GM12878 (cell line): ENCODE data around the gene CXADR. TPM values are rescaled to one million over a fixed set of nuclear protein-coding genes. Genes with fewer than 3 reads are reported as not detected.
"Not testable (repeated sequence)": the region's sequence is repeated elsewhere in the genome, so short reads cannot be mapped to it uniquely, and the experiment has no call there.

Experiments
- ATAC-seq: fragments of 200-7000 bp; cut with Tn5 transposase; 3 replicates; pipeline ENCODE4 v1.9.1; 2020; ENCODE audit warnings: mild to moderate bottlenecking, moderate library complexity
- BruUV-seq: library from RNA; stranded (reverse); fragments of 400-500 nt; replicated peaks from 2 replicates; lab custom pipeline; 2021; lab: Mats Ljungman, UMichigan
- CTCF ChIA-PET: fragments of 300-600 bp; sonication (Branson Sonifier 250); formaldehyde crosslinking; extraction: SDS; loops from one replicate; lab custom pipeline; 2021; ENCODE audit warnings: inconsistent platforms; lab: Yijun Ruan, JAX
- POLR2A ChIA-PET: fragments of 350-600 bp; formaldehyde crosslinking; extraction: SDS; loops from one replicate; lab custom pipeline; 2021; ENCODE audit warnings: inconsistent platforms; lab: Charles Lee
- RAD21 ChIA-PET: fragments of 300-600 bp; sonication (Branson Sonifier 250); formaldehyde crosslinking; loops from one replicate; lab custom pipeline; 2023; ENCODE audit warnings: antibody characterized with exemption; ENCODE audit not compliant: unreplicated experiment; lab: Charles Lee
- SMC1A ChIA-PET: fragments of 300-600 bp; sonication (Branson Sonifier 250); formaldehyde crosslinking; loops from one replicate; lab custom pipeline; 2023; ENCODE audit not compliant: unreplicated experiment, uncharacterized antibody; lab: Charles Lee
- DNase-seq: peaks from one replicate; pipeline ENCODE4 v3.0.0-alpha.2; 2011; ENCODE audit warnings: low read depth, low spot score
- FAIRE-seq: peaks from 3 replicates; lab custom pipeline; 2011; peaks lifted over from hg19 to GRCh38; lab: Jason Lieb, UNC
- H2AFZ ChIP-seq: 2 replicates; pipeline ENCODE4 v1.6.0; 2011; ENCODE audit warnings: low read depth, low read length, control low read depth; ENCODE audit not compliant: control insufficient read depth
- H3K27ac ChIP-seq: 2 replicates; pipeline ENCODE4 v1.5.1; 2011; ENCODE audit warnings: control low read depth; ENCODE audit not compliant: control insufficient read depth, insufficient read depth
- H3K27me3 ChIP-seq, 2 experiments: replicated peaks in 1 of 2; 2 replicates each; pipeline versions ENCODE4 v1.6.0 to v1.6.1; 2011; ENCODE audit warnings: low read length in 1 of 2; ENCODE audit not compliant: control insufficient read depth in 2 of 2, insufficient read depth in 2 of 2
- H3K36me3 ChIP-seq, 2 experiments: 2 replicates each; pipeline ENCODE4 v1.5.1; 2011; ENCODE audit warnings: low read length in 1 of 2; ENCODE audit not compliant: control insufficient read depth in 2 of 2, insufficient read depth in 2 of 2
- H3K4me1 ChIP-seq: 2 replicates; pipeline ENCODE4 v1.6.1; 2011; ENCODE audit warnings: mild to moderate bottlenecking, low read length, moderate library complexity, mixed read lengths; ENCODE audit not compliant: control insufficient read depth, insufficient read depth
- H3K4me2 ChIP-seq: 2 replicates; pipeline ENCODE4 v1.6.0; 2011; ENCODE audit warnings: control low read depth; ENCODE audit not compliant: control insufficient read depth, insufficient read depth
- H3K4me3 ChIP-seq: fragments of 200-600 bp; sonication (generic); 2 replicates; pipeline ENCODE4 v1.5.1; 2016
- H3K79me2 ChIP-seq: 2 replicates; pipeline ENCODE4 v1.6.0; 2011; ENCODE audit warnings: low read length; ENCODE audit not compliant: control insufficient read depth, insufficient read depth
- H3K9ac ChIP-seq: 2 replicates; pipeline ENCODE4 v1.8.0; 2011; ENCODE audit warnings: low read length, control low read depth, mixed read lengths; ENCODE audit not compliant: control insufficient read depth, insufficient read depth
- H3K9me3 ChIP-seq: replicated peaks from 3 replicates; pipeline ENCODE4 v1.5.1; 2011; ENCODE audit warnings: mild to moderate bottlenecking, low read length; ENCODE audit not compliant: control insufficient read depth, insufficient read depth
- H4K20me1 ChIP-seq: 2 replicates; pipeline ENCODE4 v1.6.0; 2011; ENCODE audit not compliant: control insufficient read depth, insufficient read depth
- BACH1 ChIP-seq: fragments of 450-650 bp; IDR thresholded peaks from 2 replicates; pipeline ENCODE4 v1.6.1; 2017; ENCODE audit warnings: mild to moderate bottlenecking, borderline replicate concordance
- JUNB ChIP-seq: IDR thresholded peaks from 2 replicates; pipeline ENCODE4 v1.6.1; 2016; ENCODE audit warnings: antibody characterized with exemption, mild to moderate bottlenecking
- RUNX3 ChIP-seq: IDR thresholded peaks from 2 replicates; pipeline ENCODE4 v1.6.1; 2012; ENCODE audit warnings: low read length, inconsistent platforms
- whole genome bisulfite sequencing: methylation state at CpG from one replicate; pipeline ENCODE4 v1.1.6; 2016; ENCODE audit warnings: low lambda C conversion rate; ENCODE audit not compliant: insufficient replicate concordance, insufficient coverage; ENCODE audit errors: missing lambda C conversion rate; 5-methylcytosine and 5-hydroxymethylcytosine counted together
- in situ Hi-C: fragments of 300-500 bp; cut with MboI; formaldehyde crosslinking; loops from 9 replicates; pipeline ENCODE4 v1.14.3; 2018; ENCODE audit warnings: mixed read lengths
- intact Hi-C: fragments of 100-400 bp; cut with micrococcal nuclease; formaldehyde crosslinking; loops from one replicate; pipeline ENCODE4 v1.14.2; 2022; ENCODE audit not compliant: unreplicated experiment
- polyA plus RNA-seq, 11 experiments: library from polyadenylated mRNA; depleted of rRNA in 4 of 11; unstranded in 6 of 11; stranded (reverse) in 5 of 11; fragments of >200 nt; fragmentation: Nextera tagmentation in 4 of 11; fragmentation: Illumina TruSeq in 1 of 11; extraction: Ambion mirVana in 4 of 11; extraction: Trizol in 1 of 11; gene quantifications; 1 replicate in 1 of 11; 2 replicates in 10 of 11; pipeline versions ENCODE4 v1.2.1 to v1.2.3, GENCODE V29; 2011 to 2016; ENCODE audit warnings: inconsistent platforms in 2 of 11, missing spikeins in 2 of 11, low read depth in 1 of 11
- total RNA-seq, 4 experiments: library from RNA; depleted of rRNA in 3 of 4; stranded (reverse); fragments of >200 nt in 3 of 4; fragmentation: Illumina TruSeq in 1 of 4; extraction: Trizol in 1 of 4; gene quantifications; 2 replicates each; pipeline versions ENCODE4 v1.2.1 to v1.2.3, GENCODE V29; 2013 to 2021

The CXADR gene
- total and polyA plus RNA-seq, 10 of the 15 experiments (the other 5 are each of a cell fraction or from before 2014, with no cell fraction given), result 0.01 to 0.64 (median 0.13) TPM

DNA sequence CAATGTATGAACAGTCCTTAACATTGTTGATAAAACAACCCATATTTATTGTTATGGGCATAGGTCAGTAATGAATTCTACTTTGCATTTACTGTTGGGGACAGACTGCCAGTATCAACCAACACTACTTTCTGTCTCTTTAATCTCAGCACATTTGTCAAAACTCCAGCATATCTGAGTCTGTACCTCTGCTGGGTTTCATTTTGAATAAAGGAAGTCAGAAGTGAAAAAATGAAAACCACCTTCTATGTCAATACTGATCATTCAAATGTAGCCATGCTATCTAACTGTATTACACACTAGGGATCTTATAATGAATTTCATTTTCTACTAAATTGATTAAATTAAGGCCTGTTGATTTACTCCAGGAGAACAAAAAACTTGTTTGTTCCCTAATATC is 24.2 kb upstream of the CXADR start:
- H3K27ac ChIP-seq, result no peak overlapping the region
- ChIA-PET RAD21 (no interaction called here), POLR2A (no interaction called here), SMC1A (no interaction called here), CTCF (no interaction called here)
- no peak for DNase-seq
- H3K4me2 ChIP-seq, result no peak overlapping the region
- H3K27me3 ChIP-seq, result no peaks in the 10 kb centered on the region
- no peak overlapping the region for H2AFZ ChIP-seq
- peak; percentile 50 for ATAC-seq
- in situ Hi-C loops (no loop called here), intact Hi-C loops (no loop called here)
- H3K4me1 ChIP-seq, result peaks cover 4% of the 10 kb centered on the region; the same call in 1 of the 2 replicates
- peak; percentile 59 for FAIRE-seq
- no peaks in the 10 kb centered on the region for H3K36me3 ChIP-seq
- no peaks in the 10 kb centered on the region for H3K9me3 ChIP-seq
- H3K79me2 ChIP-seq, result no peaks in the 10 kb centered on the region
- no peaks in the 10 kb centered on the region for H4K20me1 ChIP-seq
- BruUV-seq, result no TSS peak
- no peak overlapping the region for H3K9ac ChIP-seq
- H3K4me3 ChIP-seq, result no peak overlapping the region
- no peak for TF ChIP-seq BACH1
- 0 out of 2 replicates have a peak, but pooled peaks have one; percentile 20 for TF ChIP-seq RUNX3
- peak; percentile 47 for TF ChIP-seq JUNB

DNA sequence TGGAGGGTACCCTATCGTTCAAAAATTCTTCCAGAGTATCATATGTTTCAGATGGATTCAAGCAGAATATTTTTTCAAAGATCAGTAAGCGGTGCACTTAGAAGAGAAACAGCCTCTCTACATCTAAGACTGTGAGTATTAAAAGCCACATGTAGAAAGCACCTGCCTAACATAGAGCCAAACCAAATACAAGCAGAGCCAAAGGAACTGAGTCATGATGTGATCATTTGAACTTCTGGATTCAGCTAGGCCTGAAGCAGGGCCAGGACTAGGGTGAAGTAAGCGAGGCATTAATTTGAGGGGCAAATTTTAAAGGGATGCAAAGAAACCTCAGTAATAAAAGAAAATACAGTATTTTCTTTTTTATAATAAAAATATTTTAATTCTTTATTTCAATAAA is 23.3 kb upstream of the CXADR start:
- 0% methylated on average over 3 of the region's 3 CpGs for WGBS
- H3K27ac ChIP-seq, POLR2A ChIA-PET, SMC1A ChIA-PET, H3K4me2 ChIP-seq, CTCF ChIA-PET, H3K4me3 ChIP-seq, FAIRE-seq, H3K79me2 ChIP-seq, BruUV-seq, intact Hi-C loops, H3K27me3 ChIP-seq, H2AFZ ChIP-seq, DNase-seq, H3K9ac ChIP-seq, H3K9me3 ChIP-seq, in situ Hi-C loops, RAD21 ChIA-PET, H3K4me1 ChIP-seq, ATAC-seq, H3K36me3 ChIP-seq, H4K20me1 ChIP-seq: not testable (repeated sequence)
